ENCODE data around the gene SLC38A6. TPM values are rescaled to one million over a fixed set of nuclear protein-coding genes. Genes with fewer than 3 reads are reported as not detected.

Gene SLC38A6
- total RNA-seq, 6 experiments from 2014 or later: 9.7 to 13.8 (median 11.1) TPM

DNA sequence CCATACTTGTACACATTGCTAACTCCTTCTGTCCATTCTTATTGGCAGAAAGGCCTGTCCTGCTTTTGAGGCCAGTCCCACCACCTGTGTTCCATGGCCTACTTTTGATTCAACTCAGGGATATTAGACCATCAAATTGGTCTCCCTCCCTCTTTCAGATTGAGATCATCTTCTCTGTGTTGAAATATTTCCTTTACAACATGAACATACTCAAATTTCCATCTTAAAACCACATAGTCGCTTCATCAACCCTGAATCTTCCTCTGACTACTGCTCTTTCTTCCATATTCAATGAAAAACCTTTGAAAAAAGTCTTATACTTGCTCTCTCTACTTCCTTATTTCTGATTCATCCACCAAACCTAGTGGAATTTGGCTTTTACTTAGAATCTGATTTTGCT is 35.1 kb upstream of the SLC38A6 start:
- Mint-ChIP-seq H3K27ac (peak overlapping the region; percentile 19; the same call in 1 of the 2 replicates), H3K4me3 (no peak overlapping the region), H3K9me3 (no peaks in the 10 kb centered on the region), H3K36me3 (ENCODE audit: low read depth) (peaks cover 5% of the 10 kb centered on the region), H3K4me1 (ENCODE audit: low read depth) (peaks cover 29% of the 10 kb centered on the region), H3K27me3 (ENCODE audit: insufficient read depth) (no peaks in the 10 kb centered on the region; the same call in none of the 2 replicates)
- TF ChIP-seq, protein P1, sequence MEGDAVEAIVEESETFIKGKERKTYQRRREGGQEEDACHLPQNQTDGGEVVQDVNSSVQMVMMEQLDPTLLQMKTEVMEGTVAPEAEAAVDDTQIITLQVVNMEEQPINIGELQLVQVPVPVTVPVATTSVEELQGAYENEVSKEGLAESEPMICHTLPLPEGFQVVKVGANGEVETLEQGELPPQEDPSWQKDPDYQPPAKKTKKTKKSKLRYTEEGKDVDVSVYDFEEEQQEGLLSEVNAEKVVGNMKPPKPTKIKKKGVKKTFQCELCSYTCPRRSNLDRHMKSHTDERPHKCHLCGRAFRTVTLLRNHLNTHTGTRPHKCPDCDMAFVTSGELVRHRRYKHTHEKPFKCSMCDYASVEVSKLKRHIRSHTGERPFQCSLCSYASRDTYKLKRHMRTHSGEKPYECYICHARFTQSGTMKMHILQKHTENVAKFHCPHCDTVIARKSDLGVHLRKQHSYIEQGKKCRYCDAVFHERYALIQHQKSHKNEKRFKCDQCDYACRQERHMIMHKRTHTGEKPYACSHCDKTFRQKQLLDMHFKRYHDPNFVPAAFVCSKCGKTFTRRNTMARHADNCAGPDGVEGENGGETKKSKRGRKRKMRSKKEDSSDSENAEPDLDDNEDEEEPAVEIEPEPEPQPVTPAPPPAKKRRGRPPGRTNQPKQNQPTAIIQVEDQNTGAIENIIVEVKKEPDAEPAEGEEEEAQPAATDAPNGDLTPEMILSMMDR (IDR thresholded peaks at IDR 0.05): no peak
- no peak for DNase-seq

DNA sequence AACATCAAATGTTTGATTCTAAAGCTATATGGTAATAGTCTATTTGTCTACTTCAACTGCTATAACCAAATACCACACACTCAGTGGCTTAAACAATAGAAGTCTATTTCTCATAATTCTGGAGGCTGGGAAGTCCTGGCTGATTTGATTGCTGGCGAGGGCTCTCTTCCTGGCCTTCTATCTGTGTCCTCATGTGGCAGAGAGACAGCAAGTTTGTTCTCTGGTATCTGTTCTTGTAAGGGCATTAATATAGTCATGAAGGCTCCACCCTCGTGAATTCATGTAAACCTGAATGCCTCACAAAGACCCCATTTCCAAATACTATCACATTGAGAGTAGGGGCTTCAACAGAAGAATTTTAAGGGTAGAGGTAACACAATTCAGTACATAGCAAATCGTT is 34.3 kb upstream of the SLC38A6 start:
- peaks cover 29% of the 10 kb centered on the region for H3K4me1 Mint-ChIP-seq (ENCODE audit: low read depth)
- H3K36me3 Mint-ChIP-seq (ENCODE audit: low read depth): peaks cover 5% of the 10 kb centered on the region
- no peaks in the 10 kb centered on the region for H3K9me3 Mint-ChIP-seq
- H3K27ac Mint-ChIP-seq: no peak overlapping the region
- H3K27me3 Mint-ChIP-seq (ENCODE audit: insufficient read depth): no peaks in the 10 kb centered on the region; the same call in 1 of the 2 replicates
- DNase-seq: no peak
- H3K4me3 Mint-ChIP-seq: no peak overlapping the region
- TF ChIP-seq, protein P1 (IDR thresholded peaks at IDR 0.05): no peak

DNA sequence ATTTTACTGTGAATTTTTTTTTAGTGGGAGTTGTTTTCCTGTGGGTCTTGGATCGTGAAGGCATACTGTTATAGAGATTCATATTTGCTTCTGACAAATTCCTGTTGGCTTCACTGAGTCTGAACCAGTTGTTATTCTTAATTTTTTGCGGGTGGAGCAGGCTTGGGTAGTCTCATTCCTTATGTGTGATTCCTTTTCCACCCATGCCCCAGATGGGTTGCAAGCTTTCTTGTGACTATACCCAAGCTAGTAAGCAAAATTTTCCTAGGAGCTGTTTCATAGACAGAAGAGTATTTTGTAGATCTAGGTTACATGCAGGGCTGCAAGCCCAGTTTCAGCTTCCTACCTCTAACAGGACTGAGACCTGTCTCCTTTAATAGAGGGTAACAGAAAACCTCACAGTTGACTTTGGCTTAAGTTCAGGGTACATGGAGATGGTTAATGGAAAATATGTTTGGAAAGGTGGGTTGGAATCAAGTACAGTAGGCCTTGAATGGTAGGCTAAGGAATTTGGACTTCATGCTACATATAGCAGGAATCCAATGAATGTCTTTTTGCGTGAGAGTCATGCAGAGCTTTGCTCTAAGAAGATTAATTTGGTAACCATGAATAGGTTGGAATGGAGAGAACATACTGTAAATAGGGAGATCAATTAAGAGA is 29.1 kb upstream of the SLC38A6 start:
- no peaks in the 10 kb centered on the region for H3K4me1 Mint-ChIP-seq (ENCODE audit: low read depth)
- H3K36me3 Mint-ChIP-seq (ENCODE audit: low read depth): peaks cover 8% of the 10 kb centered on the region
- H3K9me3 Mint-ChIP-seq: peaks cover 13% of the 10 kb centered on the region
- H3K4me3 Mint-ChIP-seq: no peak overlapping the region
- TF ChIP-seq, protein P1 (IDR thresholded peaks at IDR 0.05): no peak
- no peaks in the 10 kb centered on the region for H3K27me3 Mint-ChIP-seq (ENCODE audit: insufficient read depth)
- no peak for DNase-seq
- no peak overlapping the region for H3K27ac Mint-ChIP-seq

DNA sequence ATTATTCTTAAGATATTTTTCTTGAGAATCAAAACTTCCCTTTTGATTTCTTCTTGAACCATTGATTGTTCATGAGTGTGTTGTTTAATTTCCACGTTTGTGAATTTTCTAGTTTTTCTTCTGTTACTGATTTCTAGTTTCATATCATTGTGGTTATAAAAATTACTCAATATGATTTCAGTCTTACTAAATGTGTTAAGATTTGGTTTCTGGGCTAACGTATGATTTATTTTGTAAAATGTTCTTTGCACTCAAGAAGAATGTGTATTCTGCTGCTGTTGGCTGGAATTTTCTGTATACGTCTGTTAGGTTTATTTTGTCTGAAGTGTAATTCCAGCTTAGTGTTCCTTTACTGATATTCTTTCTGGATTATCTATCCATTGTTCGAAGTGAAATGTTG is 24.8 kb upstream of the SLC38A6 start:
- peaks cover 41% of the 10 kb centered on the region for H3K36me3 Mint-ChIP-seq (ENCODE audit: low read depth)
- H3K27me3 Mint-ChIP-seq (ENCODE audit: insufficient read depth): no peaks in the 10 kb centered on the region
- no peaks in the 10 kb centered on the region for H3K4me1 Mint-ChIP-seq (ENCODE audit: low read depth)
- H3K9me3 Mint-ChIP-seq: peaks cover 42% of the 10 kb centered on the region
- no peak for DNase-seq
- no peak overlapping the region for H3K27ac Mint-ChIP-seq
- H3K4me3 Mint-ChIP-seq: no peak overlapping the region
- TF ChIP-seq, protein P1 (IDR thresholded peaks at IDR 0.05): no peak

DNA sequence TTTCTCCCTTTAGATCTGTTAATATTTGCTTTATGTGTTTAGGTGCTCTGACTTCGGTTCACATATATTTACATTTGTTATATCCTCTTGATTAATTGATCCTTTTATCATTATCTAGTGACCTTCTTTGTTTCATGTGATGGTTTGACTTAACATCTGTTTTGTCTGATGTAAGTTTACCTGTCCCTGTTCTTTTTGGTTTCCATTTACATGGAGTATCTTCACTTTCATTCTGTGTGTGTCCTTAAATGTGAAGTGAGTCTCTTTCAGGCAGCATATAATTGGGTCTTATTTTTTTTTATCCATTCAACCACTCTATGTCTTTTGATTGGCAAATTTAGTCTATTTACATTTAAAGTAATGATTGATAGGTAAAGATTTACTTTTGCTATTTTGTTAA is 24.4 kb upstream of the SLC38A6 start:
- Mint-ChIP-seq H3K4me1 (ENCODE audit: low read depth) (no peaks in the 10 kb centered on the region), H3K4me3 (no peak overlapping the region), H3K36me3 (ENCODE audit: low read depth) (peaks cover 41% of the 10 kb centered on the region), H3K27ac (no peak overlapping the region), H3K27me3 (ENCODE audit: insufficient read depth) (no peaks in the 10 kb centered on the region), H3K9me3 (peaks cover 42% of the 10 kb centered on the region)
- no peak for DNase-seq
- TF ChIP-seq, protein P1 (IDR thresholded peaks at IDR 0.05): no peak
